HG02970 (cell line): ENCODE data around the gene FBXL7.

Source experiments
- ATAC-seq: cut with Tn5 transposase; IDR thresholded peaks from one replicate; pipeline ENCODE4 v1.9.1; 2021; ENCODE audit warnings: mild to moderate bottlenecking, moderate library complexity, moderate number of reproducible peaks; ENCODE audit not compliant: unreplicated experiment, low FRiP score

Gene FBXL7

DNA sequence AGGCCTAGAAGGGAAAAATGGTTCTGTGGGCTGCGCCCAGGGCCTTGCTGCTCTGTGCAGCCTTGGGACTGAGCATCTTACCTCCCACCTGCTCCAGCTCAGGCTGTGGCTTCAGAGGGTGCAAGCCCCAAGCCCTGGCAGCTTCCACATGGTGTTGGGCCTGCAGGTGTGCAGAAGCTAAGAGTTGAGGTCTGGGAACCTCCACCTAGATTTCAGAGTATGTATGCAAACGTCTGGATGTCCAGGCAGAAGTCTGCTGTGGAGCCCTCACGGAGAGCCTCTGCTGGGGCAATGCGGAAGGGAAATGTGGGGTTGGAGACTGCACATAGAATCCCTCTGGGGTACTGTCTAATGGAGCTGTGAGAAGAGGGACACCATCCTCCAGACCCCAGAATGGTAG is 36.0 kb downstream of the FBXL7 start:
- no peak for ATAC-seq

DNA sequence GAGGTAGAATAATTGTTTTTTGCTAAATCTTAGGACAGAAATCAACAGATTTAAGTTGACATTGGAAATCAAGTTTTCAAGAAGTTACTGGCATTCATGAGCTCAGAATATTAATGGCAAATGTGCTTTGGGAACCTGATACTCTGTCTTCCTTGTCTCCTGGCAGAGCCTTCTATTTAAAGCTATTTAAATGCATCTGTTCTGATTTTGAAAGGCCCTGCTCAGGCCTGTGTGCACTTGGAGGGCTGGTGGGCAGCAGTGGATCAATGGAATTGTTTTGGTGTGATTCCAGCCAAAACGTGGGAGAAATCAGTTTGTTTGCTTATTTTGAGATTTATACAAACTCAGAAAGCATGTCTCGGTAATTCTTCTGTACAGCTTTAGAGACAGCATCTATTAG is 38.5 kb downstream of the FBXL7 start:
- no peak for ATAC-seq

DNA sequence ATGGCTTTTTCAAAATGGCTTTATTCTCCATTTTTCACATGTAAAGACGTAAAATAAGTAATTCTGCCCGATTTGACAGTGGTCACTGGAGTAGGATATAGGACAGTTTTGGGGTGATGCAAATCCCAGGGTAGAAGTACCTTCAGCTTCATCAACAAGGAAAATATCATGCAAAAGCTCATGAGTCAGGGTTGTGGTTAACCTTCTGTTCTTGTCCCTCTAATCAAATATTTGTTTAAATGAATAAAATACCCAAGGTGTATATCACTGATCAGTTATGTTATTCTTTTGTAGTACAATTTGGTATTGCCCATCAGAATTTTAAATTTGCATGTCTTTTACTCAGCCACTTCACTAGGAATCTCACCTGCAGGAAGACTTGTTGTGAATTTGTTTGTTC is 40.0 kb downstream of the FBXL7 start:
- no peak for ATAC-seq

DNA sequence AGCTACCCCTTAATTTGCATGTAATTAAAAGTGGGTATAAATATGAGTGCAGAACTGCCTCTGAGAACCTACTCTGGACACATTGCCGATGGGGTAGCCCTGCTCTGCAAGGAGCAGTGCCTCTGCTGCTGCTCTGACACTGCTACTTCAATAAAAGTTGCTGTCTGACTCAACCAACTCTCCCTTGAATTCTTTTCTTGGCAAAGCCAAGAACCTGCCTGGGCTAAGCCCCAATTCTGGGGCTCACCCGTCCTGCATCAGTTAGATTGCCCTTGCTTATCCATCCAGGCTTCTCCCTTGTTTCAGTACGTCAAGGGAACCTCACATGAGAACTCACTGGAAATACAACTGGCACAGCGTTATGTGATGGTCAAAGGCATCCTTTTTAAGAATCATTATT is 44.1 kb downstream of the FBXL7 start:
- ATAC-seq = no peak

DNA sequence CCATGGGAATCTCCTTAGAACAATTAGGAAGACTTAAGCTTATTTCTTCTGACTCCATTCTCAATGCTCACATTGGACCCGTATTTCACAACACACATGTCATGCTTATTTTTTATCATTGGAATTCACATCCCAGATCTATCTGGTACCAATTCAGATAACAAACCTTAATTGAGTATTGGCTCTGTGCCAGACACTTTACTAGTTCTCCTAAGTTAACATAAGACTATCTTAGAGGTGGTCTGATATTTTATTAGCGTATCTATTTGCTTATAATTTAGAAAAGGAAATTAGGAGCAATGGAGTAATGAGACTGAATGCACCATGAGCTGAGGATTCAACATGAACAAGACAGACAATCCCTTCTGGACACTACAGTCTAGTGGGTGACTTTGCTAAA is 45.1 kb downstream of the FBXL7 start:
- no peak for ATAC-seq

DNA sequence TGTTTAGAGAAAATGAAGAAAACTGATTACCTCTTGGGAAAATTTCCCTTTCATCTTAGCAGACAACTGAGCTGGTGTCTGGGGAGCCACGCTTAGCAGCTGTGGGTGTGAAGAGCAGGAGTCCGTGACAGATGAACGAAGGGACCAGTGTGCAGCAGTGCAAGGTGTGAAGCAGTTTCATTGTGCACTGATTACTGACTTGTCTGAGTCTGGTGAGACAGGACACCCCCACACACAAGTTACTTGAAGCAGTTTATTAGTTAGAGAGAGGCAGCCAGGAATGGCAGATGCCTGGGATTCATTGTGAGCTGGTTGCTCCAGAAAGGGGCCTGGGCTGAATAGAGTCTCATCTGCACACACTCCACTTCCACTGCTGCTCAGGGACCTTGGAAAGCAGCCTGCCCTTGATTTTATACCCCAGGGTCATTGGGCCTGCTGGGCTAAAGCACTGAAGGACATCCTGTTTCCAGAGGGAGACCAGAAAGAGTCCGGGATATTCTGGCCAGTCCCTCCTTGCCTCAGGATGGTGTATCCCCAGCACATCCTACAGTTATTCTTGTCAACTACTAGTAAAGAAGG is 47.4 kb downstream of the FBXL7 start:
- ATAC-seq = no peak

DNA sequence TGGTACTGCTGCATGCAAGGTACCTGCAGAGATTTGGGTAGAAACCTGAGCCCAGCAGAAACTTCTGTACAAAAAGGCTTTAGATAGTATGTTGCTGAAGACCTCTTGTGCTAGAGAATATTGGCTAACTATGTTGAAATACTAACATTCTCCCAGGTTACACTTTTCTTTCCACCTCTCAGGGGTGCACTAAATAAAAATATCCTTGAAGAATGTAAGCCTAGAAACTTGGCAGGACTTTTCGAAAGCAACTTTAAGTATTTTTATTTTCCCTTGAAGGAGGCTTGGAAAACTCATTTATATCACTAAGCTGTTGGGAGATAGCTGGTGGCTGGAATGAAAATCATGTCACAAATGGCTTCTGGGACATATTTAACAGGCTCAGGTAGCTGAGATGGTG is 50.0 kb downstream of the FBXL7 start:
- no peak for ATAC-seq

DNA sequence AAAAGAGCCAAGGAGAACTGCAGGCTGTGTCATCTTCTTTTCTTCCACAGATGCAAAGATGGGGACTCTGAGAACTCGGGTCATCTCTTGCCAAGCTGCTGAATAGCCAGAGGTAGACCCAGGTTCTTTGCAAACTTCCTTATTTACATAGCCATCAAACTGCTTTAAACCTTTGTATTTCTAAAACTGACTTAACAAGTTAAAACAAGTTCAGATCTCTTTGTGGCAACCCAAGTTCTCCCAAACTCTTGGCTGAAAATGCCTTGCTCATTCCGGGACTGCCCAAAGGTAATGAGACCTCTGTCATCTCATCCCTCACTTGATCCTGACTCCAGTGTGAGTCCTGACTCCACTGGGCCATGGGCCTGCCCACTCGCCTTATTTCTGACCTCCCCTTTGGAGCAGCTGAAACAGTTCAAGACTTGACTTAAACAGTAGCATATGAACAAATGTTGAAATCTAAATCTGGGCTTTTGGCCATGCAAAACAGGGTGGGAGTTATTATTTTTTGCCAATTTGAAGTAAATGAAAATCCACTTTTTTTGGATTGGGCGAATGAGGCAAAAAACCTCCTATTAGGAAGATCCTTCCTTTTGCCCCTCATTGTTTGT is 50.6 kb downstream of the FBXL7 start:
- ATAC-seq = no peak

DNA sequence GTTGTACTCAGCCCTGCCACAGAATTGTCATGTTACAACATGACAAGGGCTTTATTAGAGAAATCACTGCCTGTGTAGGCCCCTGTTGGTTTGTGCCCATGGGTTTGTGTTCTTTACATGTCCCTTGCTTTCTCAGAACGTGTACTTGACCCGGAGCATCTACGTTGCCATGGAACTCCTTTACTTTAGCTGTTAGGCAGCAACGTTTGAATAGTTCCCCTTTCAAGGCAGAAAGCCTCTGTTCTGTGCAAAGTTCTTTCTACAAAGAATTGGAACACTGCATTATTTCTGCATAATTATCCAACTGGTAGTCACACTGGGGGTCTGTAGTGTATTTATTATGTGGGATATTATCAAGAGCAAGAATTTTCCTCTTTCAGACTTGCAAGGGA is 51.1 kb downstream of the FBXL7 start:
- no peak for ATAC-seq

DNA sequence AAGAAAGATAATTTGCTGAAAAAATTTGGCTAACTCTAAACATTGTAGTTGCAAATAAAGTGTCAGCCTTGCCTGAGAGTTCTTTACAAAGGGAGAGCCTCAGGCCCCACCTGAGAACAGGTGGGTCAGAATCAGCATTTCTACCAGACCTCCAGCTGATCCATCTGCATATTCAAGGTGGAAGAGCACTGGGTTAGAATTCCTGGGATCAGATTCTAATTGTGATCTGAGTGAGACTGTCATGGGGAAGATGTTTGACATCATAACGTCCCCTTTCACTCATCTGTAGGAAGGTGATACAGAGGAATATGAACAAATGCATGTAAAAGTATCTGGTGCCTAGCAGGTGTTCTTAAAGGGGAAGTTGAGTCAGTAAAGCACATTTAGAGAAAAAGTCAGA is 54.6 kb downstream of the FBXL7 start:
- ATAC-seq = no peak

DNA sequence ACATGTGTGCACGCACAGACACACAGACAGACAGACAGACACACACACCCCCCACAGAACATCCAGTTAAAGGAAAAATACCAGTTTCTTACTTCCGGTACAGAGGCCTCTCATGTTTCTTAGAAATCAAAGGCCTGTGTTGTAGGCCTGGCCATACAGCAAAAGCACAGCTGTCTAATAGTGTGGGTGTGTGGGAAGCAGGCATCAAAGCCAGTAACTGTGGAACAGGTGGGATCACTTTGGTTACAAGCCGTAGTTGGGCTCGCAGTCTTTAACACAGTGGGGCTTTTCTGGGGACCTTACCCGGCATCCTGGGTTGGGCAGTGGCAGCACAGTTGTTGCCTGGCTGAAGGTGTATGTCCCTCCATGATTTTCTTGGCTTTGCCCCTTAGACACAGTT is 55.2 kb downstream of the FBXL7 start:
- ATAC-seq = no peak

DNA sequence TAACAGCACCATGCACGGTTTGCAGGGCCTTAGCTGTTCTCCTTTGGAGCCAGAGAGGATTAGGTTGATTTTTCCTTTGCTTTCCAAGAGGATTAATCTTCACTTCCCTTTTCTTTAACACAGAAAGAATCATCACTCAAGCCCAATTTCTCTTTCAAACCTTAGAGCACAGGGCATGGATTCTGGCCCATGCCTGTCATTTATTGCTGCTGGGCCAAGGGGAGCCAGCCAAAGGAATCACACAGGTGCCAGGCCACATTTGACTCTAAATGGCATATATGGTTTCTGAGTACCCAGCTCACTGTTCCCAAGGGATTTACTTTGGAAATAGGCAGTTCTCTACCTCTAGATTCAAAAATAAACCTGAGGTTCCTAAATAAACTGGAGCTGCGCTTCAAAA is 58.3 kb downstream of the FBXL7 start:
- ATAC-seq = no peak

DNA sequence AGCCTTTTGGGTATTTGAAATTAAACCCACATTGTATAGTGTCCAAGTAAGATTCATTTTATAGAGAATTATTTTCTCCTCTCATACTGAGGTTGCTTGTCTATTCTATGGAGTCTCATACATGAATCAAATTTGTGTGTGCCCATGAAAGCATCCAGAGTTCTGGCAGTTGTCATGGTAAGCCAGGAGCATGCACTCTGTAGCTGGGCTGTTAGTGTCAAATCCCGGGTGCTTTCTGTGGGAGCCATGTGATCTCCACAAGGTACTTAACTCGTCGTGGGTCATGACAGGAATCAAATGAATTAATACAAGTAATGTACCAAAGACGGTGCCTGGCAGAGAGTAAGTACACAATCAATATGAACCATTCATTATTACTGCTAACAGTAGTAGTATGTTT is 58.7 kb downstream of the FBXL7 start:
- ATAC-seq = no peak

DNA sequence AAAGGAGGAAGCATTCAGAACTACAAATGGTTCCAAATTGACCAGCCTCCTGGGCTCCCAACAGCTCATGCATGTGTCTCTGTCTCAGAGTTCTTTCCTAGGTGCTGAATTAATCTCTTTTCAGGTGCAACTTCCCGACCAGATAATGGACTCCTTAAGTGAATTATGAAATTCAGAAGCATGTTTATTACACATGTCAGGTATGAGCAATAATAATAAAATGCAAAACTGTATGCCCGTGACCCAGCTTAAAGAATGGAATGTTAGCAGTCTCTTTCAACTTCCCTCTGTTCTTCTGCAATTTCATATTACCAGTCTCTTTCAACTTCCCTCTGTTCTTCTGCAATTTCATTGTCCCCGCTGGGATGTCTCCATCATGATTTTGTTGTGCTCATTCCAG is 60.4 kb downstream of the FBXL7 start:
- ATAC-seq = no peak

DNA sequence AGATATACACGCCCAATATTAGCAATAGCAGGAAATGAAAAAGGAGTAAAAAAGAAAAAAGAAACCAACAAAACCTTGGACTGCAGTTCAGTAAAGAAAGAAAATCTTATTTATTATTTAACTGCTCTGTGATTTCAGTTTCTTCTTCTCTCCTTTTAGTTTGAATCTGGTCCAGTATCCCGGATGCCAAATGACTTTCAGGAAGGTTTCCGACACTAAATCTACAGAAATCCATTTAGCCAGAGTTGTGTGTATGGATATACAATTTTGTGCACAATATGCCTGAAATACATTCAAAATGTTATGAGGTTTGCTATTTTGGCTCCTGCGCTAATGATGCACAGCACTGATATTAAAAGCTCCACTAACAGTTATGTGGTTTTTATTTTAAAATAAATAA is 64.5 kb downstream of the FBXL7 start:
- no peak for ATAC-seq

DNA sequence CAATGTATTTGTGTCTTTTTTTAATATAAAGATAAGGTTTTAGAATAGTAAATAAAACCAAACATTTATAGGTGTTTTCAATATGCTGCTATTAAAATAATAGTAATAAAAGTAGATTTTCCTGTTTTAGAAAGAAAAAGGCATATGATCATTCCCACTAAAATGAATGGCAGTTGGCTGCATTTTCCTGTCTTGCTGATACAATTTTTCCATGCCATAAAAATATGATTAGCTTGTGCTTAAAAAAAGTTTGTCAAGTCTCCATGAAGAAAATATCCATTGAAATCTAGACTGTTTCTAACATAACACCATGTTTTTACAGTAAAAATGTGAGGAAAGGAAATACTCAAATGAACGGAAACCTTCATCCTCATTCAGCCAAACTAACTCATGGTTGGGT is 65.0 kb downstream of the FBXL7 start:
- no peak for ATAC-seq

DNA sequence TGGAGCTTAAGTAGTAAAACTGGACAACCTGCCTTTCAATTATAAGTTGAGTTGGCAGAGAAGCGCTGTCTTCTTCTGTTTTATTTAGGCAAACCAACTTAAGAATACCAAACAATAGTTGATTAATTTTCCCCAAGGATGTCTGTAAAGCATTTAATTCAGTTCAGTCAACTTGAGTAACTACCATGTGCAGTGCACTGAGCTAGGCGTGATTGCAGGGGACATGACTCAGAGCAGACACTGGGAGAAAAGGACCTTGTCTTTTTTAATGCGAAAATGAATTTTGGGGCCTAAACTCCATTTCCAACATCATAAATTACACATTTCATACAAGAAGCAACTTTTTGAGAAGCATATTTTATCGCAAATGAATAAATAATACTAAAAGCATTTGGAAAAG is 66.3 kb downstream of the FBXL7 start:
- ATAC-seq = no peak

DNA sequence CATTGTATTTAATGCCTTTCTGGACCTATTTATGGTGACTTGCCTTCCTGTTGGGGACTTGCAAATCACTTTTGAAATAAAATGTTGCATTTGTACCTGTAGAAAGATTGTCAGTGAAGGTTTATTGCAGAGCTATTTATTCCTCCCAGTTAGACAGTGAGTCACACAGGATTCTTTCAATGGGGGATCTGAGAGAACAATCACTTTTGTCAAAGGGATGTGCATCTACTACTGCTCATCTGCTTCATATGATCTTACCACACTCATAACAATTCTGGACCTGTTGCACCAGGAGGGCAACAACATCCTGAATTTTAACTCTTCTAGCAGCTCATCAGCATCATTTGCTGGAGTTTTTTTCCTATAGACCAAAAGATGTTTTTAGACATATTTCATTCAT is 66.8 kb downstream of the FBXL7 start:
- ATAC-seq = no peak

DNA sequence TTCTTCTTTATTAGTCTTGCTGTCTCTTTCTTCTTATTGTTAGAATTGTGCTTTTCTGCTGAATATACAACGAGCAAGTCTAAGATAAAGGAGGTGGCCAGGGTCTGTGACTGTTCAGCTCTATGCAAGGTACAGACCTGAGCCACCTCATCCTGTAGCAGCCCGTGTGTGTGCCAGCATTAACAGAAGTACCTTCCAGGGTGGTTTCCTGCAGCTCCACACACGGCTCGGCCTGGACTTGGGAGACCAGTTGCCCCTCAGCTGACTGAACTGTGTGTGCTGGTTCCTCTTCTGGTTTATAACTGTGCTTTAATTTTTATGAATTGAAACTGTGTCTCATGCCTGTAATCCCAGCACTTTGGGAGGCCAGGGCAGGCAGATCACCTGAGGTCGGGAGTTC is 70.5 kb downstream of the FBXL7 start:
- ATAC-seq = no peak

DNA sequence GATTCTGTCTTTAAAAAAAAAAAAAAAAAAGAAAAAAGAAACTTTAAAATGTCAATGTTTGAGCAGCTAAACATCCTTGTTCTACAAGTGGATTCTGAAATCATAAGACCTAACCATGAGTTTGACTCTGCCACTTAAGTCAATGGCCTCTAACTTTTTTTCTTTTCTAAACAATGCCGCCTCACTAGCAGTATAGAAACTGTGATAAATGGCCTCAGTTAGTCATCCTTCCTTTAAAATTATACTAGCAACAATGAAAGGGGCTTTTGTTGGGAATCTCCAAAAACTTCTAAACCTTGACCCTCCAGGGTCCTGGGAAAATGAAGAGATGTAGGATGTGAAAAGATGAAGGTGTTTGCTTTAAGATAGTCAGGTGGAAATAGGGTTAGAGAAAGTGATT is 71.1 kb downstream of the FBXL7 start:
- ATAC-seq = no peak

DNA sequence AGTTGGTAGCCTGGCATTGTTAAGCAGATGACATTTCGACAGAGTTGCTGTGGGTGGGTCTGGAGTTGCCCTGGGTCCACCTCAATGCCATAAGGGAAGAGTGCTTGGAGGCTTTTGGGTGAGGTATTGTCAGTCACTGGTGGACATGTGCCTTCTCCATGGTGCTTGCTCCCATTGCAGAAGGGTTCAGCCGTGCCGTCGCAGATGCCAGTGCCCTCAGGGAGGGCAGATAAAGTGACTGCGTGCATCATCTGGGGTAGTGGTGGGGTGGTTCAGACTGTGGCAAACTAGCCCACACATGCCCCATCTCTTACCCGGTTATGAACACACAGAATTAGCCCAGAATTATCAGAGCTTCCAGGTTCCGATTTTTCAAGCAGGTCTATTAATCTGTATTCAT is 71.6 kb downstream of the FBXL7 start:
- ATAC-seq = no peak

DNA sequence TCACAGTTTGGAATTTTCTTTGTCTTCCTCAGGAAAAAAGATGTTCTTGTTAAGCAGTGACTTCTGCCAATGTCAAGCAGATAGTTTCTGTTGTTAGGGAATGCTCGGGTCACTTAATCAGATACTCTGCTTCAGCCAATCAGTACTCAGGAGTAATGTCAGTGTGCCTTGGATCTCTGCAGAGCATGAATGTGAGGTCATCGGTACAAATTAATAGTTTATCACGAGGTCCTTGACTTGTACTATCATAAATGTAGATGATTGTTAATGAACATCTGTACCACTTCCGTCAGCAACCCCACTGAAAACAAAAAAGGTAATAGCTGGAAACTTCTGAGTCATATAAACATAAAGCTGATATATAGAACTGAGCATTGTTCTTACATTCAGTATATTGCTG is 73.6 kb downstream of the FBXL7 start:
- ATAC-seq = no peak

DNA sequence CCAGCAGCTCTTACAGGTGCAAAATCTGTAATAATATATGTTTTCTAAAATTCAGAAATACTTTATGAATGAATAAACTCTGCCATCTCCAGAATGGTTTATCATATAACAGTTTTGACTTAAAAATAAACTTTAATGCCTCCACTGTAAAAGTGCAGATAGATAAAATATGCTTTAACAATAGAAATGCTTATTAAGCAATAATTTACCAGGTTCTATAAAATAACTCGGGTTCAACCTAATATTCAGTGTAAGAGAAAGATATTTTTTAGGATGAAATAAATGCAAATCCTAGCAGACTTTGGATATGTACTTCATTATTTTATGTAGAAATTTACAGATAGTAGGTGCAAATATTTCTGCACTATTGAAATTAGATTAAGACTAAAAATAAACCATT is 74.1 kb downstream of the FBXL7 start:
- no peak for ATAC-seq
